Neuronal stem cell (in vitro differentiated cells): ENCODE measurements around the gene TULP1.

ENCODE experiments used
- small RNA-seq: library from polyadenylated mRNA; stranded (forward); fragments of <200 nt; extraction: miRNeasy Mini kit (QIAGEN cat#:217004); gene quantifications from one replicate; pipeline ENCODE3, GENCODE V24; 2013; ENCODE audit not compliant: insufficient read depth

The TULP1 gene

Small RNAs within 50 kb of the gene (small RNA-seq; reads per million reads assigned to genes)
- gene MIR7111, result 2.0 reads per million
